GM12891 (cell line): ENCODE data around the gene PFN3.

Source experiments
- PAX5 ChIP-seq: IDR thresholded peaks from 2 replicates; pipeline ENCODE4 v1.6.1; 2011; ENCODE audit warnings: low read length, moderate library complexity, mild to moderate bottlenecking; ENCODE audit not compliant: insufficient read depth, severe bottlenecking
- POLR2A ChIP-seq: IDR thresholded peaks from 2 replicates; pipeline ENCODE4 v1.6.1; 2011; ENCODE audit warnings: low read depth, low read length, control low read depth
- POLR2AphosphoS5 ChIP-seq: IDR thresholded peaks from 2 replicates; pipeline ENCODE4 v1.6.1; 2011; ENCODE audit warnings: low read depth, low read length, control low read depth
- POU2F2 ChIP-seq: IDR thresholded peaks from 2 replicates; pipeline ENCODE4 v1.6.1; 2011; ENCODE audit warnings: low read depth, mild to moderate bottlenecking, control low read depth, low read length, moderate library complexity
- SPI1 ChIP-seq: IDR thresholded peaks from 2 replicates; pipeline ENCODE4 v1.6.1; 2011; ENCODE audit warnings: low read depth, low read length, control low read depth
- TAF1 ChIP-seq: IDR thresholded peaks from 2 replicates; pipeline ENCODE4 v1.6.1; 2011; ENCODE audit warnings: low read depth, low read length, control low read depth

- no peak for TF ChIP-seq SPI1
- TF ChIP-seq POLR2A, result no peak; the same call in 1 of the 2 replicates
- peak; percentile 60; the same call in 1 of the 2 replicates for TF ChIP-seq POLR2AphosphoS5
- TF ChIP-seq TAF1, result no peak
- no peak for TF ChIP-seq POU2F2
- TF ChIP-seq PAX5, result no peak
Measured at GRCh38 chr5:177427919-177428573, 27.6 kb upstream of the PFN3 start.
